DND-41 (cell line): ENCODE results near the gene S1PR2.

ENCODE experiments used
- CTCF ChIP-seq: IDR thresholded peaks from 2 replicates; pipeline ENCODE4 v1.5.1; 2012; ENCODE audit warnings: borderline replicate concordance, low read length, moderate library complexity, mild to moderate bottlenecking; ENCODE audit not compliant: poor library complexity, severe bottlenecking; ENCODE audit errors: extremely low read depth
- EZH2 ChIP-seq: IDR thresholded peaks from 3 replicates; pipeline ENCODE4 v1.6.1; 2012; ENCODE audit warnings: borderline replicate concordance, low read depth, mild to moderate bottlenecking, moderate library complexity, low read length, inconsistent platforms; ENCODE audit not compliant: severe bottlenecking

DNA sequence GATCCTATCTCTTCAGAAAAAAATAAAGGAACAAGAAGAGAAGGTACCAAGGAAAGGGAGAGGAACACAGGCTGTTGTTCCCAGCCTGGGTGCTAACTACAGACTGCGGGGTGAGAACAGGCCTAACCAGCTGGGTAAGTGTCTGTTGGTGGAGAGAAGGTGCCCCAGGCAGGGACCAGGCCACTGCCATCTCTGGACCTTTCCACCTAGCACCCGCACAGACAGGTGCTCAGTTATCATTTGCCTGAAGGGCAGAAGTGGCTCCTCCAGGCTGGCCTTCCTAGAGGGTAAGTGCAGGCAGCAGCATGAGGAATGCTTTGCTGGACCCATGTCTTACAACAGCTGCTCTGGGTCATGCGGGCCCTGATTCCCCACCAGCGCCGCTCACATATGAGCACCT, 46.5 kb downstream of the S1PR2 start:
- TF ChIP-seq CTCF (no peak), EZH2 (no peak)
